Activated T-cell treated with anti-CD3 and anti-CD28 coated beads, Interleukin-2, amount 50 U/mL, for 1 hour (primary cell): ENCODE measurements around the gene TIPIN.
"Not testable (repeated sequence)": the region's sequence is repeated elsewhere in the genome, so short reads cannot be mapped to it uniquely, and the experiment has no call there.

Experiments used
- DNase-seq: peaks from one replicate; pipeline ENCODE4 v3.0.0-alpha.2; 2020

Gene TIPIN

GRCh38 chr15:66356359-66357236 is at the start of gene TIPIN:
Gene TIPIN (minus strand): TSS chr15:66356685. CDS start chr15:66352947, 3,738 bp downstream.
- DNase-seq: peak; percentile 96

GRCh38 chr15:66405615-66406014 is 49.1 kb upstream of the TIPIN start:
- DNase-seq: no peak

GRCh38 chr15:66405007-66405406 is 48.5 kb upstream of the TIPIN start:
- DNase-seq: no peak

- no peak for DNase-seq
Measured at GRCh38 chr15:66404532-66404931, 48.0 kb upstream of the TIPIN start.

- DNase-seq: no peak
Measured at GRCh38 chr15:66404122-66404521, 47.6 kb upstream of the TIPIN start.

- DNase-seq: no peak
Measured at GRCh38 chr15:66403323-66403722, 46.8 kb upstream of the TIPIN start.

- no peak for DNase-seq
Measured at GRCh38 chr15:66402761-66403284, 46.3 kb upstream of the TIPIN start.

GRCh38 chr15:66401130-66402021 is 44.9 kb upstream of the TIPIN start:
- peak; percentile 23 for DNase-seq

GRCh38 chr15:66400351-66400774 is 43.9 kb upstream of the TIPIN start:
- no peak for DNase-seq

- DNase-seq: no peak
Measured at GRCh38 chr15:66399276-66399675, 42.8 kb upstream of the TIPIN start.

GRCh38 chr15:66394915-66395314 is 38.4 kb upstream of the TIPIN start:
- DNase-seq: no peak

GRCh38 chr15:66394472-66394871 is 38.0 kb upstream of the TIPIN start:
- DNase-seq: no peak

- not testable (repeated sequence) for DNase-seq
Measured at GRCh38 chr15:66393037-66393436, 36.6 kb upstream of the TIPIN start.

GRCh38 chr15:66390678-66391077 is 34.2 kb upstream of the TIPIN start:
- DNase-seq: no peak

GRCh38 chr15:66389859-66390381 is 33.4 kb upstream of the TIPIN start:
- no peak for DNase-seq

GRCh38 chr15:66389098-66389858 is 32.8 kb upstream of the TIPIN start:
- peak; percentile 26 for DNase-seq

- DNase-seq: no peak
Measured at GRCh38 chr15:66388576-66388975, 32.1 kb upstream of the TIPIN start.

GRCh38 chr15:66388043-66388363 is 31.5 kb upstream of the TIPIN start:
- DNase-seq: no peak

GRCh38 chr15:66387163-66388042 is 30.9 kb upstream of the TIPIN start:
- peak; percentile 76 for DNase-seq

GRCh38 chr15:66386204-66387123 is 30.0 kb upstream of the TIPIN start, which contains the start of gene MAP2K1:
Gene MAP2K1 (plus strand): TSS chr15:66386912. CDS start chr15:66387348, 436 bp downstream.
- peak; percentile 99 for DNase-seq
